Measurements from ENCODE around the gene SPI1.

DNA sequence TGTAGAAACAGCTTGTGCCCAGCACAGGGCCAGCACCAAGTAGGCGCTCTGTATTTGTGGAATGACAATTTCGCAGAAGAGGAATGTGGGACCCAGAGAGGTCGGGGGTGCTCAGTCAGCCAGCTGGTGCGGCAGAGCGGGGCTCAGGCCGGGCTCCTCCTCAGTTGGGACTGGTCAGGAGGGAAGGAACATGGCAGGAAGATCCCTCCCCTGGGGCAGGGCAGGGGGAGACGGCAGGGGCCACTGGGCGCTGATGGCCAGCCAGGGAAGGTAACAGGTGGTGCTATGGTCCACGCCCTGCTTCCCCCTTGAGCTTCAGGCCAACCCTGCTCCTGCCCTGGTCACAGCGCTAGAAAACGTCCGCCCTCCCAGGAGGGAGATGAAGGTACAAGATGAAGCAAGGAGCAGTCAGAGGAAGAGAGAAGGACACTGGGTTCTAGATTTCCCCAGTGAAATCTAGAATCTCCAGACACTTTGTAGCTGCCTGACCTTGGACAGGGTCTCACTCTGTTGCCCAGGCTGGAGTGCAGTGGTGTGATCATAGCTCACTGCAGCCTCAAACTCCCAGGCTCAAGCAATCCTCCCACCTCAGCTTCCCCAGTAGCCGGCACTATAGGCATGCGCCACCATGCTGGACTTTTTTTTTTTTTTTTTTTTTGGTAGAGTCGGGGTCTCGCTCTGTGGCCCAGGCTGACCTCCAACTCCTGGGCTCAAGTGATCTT, 13.5 kb upstream of the SPI1 start:
- TF ChIP-seq CREB1 (IDR thresholded peaks at IDR 0.05; ENCODE audit: low read depth) (no peak), EP300 (IDR thresholded peaks at IDR 0.05; ENCODE audit: borderline replicate concordance) (no peak), RAD21 (IDR thresholded peaks at IDR 0.05; ENCODE audit: low read depth) (no peak), TCF12 (IDR thresholded peaks at IDR 0.05; ENCODE audit: low read depth) (no peak), FOXM1 (IDR thresholded peaks at IDR 0.05; ENCODE audit: borderline replicate concordance, low read depth) (no peak), CEBPB (IDR thresholded peaks at IDR 0.05) (no peak), NFIC (IDR thresholded peaks at IDR 0.05) (no peak), TEAD4 (IDR thresholded peaks at IDR 0.05) (no peak), TAF1 (IDR thresholded peaks at IDR 0.05; ENCODE audit: low read depth) (no peak), YY1 (IDR thresholded peaks at IDR 0.05; ENCODE audit: low read depth) (no peak), EGR1 (IDR thresholded peaks at IDR 0.05) (no peak)
- TF ChIP-seq, protein P1, sequence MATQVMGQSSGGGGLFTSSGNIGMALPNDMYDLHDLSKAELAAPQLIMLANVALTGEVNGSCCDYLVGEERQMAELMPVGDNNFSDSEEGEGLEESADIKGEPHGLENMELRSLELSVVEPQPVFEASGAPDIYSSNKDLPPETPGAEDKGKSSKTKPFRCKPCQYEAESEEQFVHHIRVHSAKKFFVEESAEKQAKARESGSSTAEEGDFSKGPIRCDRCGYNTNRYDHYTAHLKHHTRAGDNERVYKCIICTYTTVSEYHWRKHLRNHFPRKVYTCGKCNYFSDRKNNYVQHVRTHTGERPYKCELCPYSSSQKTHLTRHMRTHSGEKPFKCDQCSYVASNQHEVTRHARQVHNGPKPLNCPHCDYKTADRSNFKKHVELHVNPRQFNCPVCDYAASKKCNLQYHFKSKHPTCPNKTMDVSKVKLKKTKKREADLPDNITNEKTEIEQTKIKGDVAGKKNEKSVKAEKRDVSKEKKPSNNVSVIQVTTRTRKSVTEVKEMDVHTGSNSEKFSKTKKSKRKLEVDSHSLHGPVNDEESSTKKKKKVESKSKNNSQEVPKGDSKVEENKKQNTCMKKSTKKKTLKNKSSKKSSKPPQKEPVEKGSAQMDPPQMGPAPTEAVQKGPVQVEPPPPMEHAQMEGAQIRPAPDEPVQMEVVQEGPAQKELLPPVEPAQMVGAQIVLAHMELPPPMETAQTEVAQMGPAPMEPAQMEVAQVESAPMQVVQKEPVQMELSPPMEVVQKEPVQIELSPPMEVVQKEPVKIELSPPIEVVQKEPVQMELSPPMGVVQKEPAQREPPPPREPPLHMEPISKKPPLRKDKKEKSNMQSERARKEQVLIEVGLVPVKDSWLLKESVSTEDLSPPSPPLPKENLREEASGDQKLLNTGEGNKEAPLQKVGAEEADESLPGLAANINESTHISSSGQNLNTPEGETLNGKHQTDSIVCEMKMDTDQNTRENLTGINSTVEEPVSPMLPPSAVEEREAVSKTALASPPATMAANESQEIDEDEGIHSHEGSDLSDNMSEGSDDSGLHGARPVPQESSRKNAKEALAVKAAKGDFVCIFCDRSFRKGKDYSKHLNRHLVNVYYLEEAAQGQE (IDR thresholded peaks at IDR 0.05; ENCODE audit: low read depth) = no peak
- TF ChIP-seq, protein P2, sequence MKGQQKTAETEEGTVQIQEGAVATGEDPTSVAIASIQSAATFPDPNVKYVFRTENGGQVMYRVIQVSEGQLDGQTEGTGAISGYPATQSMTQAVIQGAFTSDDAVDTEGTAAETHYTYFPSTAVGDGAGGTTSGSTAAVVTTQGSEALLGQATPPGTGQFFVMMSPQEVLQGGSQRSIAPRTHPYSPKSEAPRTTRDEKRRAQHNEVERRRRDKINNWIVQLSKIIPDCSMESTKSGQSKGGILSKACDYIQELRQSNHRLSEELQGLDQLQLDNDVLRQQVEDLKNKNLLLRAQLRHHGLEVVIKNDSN (IDR thresholded peaks at IDR 0.05) = no peak
- TF ChIP-seq, protein P3, sequence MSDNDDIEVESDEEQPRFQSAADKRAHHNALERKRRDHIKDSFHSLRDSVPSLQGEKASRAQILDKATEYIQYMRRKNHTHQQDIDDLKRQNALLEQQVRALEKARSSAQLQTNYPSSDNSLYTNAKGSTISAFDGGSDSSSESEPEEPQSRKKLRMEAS (IDR thresholded peaks at IDR 0.05) = no peak

Measured in Ishikawa (cell line).